Measurements from ENCODE around the gene C17orf67. TPM values are rescaled to one million over a fixed set of nuclear protein-coding genes. Genes with fewer than 3 reads are reported as not detected.

Gene C17orf67, protein sequence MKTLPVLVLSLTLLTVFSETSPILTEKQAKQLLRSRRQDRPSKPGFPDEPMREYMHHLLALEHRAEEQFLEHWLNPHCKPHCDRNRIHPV
- total RNA-seq (2.2 TPM), polyA plus RNA-seq (1.1 TPM)

DNA sequence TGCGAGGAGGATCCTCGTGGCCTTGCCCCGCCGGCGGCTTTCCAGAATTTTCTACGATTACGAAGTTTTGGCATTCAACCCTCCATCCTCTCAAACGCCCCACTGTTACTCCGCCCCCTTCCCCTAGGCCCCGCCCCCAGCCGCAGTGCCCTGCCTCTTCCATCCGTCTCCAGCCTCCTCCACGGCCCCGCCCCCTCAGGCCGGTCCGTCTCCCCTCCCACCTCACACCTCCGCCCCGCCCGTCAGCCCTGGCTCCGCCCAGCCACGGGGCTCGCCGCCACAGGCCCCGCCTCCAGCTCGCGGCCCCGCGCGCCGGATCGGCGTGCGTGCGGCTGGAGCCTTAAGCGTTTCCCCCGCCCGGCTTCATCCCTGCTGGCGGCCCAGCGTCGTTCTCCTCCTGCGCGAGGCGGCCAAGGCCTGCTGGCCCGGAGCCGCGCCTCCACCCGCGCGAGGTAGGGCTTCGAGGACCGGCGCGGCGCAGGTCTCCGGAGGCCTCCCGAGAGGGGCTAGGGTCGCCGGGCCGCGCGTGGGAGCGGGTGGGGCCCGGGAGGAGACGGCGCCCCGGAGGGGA is at the start of gene C17orf67, which contains the start of gene DGKE:
TSS of gene C17orf67 (minus strand) at position 112 of the 571 bp plus-strand sequence. CDS start 18,110 bp downstream, outside the sequence.
TSS of gene DGKE (plus strand) at position 343 of the 571 bp plus-strand sequence. CDS start 645 bp downstream, outside the sequence.
- Histone ChIP-seq H3K36me3 (ENCODE audit: insufficient read depth) (no peaks in the 10 kb centered on the region), H3K4me3 (ENCODE audit: low read depth, low read length) (peak within 1 kb of the TSS; percentile 65), H3K4me1 (ENCODE audit: insufficient read depth) (peaks cover 2% of the 10 kb centered on the region), H3K27ac (ENCODE audit: low read depth) (peak within 1 kb of the TSS; percentile 86)
- under 1% methylated on average over 66 of the region's 66 CpGs for WGBS
- DNase-seq (ENCODE audit: extremely low spot score): peak; percentile 90

DNA sequence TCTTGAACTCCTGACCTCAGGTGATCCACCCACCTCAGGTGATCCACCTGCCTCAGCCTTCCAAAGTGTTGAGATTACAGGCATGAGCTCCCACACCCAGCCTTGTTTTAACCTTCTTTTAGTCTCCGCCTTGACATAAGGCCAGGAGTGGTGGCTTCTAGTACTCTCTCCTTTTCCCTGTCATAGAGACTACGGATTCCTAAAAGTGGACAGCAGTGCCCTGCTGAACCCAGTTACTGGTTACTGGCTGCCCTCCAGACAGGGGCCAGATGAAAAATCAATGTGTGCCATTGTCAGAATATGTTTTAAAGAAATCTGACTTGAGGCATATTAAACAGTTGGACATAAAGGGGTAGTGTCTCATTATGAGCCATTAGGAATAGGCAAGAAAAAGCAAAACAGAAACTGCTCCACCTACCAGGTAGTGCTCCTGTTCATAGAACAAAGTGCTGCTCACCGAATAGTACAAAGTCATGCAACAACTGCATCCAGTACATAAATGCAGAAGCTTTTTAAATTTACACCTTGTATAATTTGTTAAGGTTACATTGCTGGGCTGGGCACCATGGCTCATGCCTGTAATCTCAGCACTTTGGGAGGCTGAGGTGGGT is 48.1 kb upstream of the C17orf67 start:
- 91% methylated on average over 3 of the region's 3 CpGs for whole genome bisulfite sequencing
- Histone ChIP-seq H3K27ac (ENCODE audit: low read depth) (no peak overlapping the region), H3K4me1 (ENCODE audit: insufficient read depth) (no peaks in the 10 kb centered on the region), H3K36me3 (ENCODE audit: insufficient read depth) (no peaks in the 10 kb centered on the region), H3K4me3 (ENCODE audit: low read depth, low read length) (no peak overlapping the region)
- no peak for DNase-seq (ENCODE audit: extremely low spot score)

DNA sequence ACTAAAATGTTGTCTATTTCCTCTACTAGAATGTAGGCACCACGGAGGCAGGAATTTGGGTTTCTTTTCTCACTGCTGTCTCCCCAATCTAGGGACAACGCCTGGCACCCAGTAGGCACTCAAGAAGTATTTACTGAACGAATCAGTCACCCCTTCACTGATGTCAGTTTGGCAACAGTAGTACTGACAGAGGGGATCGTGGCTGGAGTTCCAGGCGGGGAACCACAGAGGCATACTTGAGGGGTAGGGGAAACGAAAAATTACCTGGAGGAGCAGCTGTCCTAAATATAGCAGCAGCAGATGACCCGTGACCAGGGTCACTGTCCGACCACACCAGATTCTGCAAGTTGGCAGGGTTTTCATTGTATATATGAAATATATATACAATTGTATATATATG is 46.9 kb upstream of the C17orf67 start:
- no peak overlapping the region for H3K4me3 ChIP-seq (ENCODE audit: low read depth, low read length)
- no peaks in the 10 kb centered on the region for H3K4me1 ChIP-seq (ENCODE audit: insufficient read depth)
- no peak for DNase-seq (ENCODE audit: extremely low spot score)
- WGBS: 77% methylated on average over 8 of the region's 8 CpGs
- H3K27ac ChIP-seq (ENCODE audit: low read depth): no peak overlapping the region
- no peaks in the 10 kb centered on the region for H3K36me3 ChIP-seq (ENCODE audit: insufficient read depth)

DNA sequence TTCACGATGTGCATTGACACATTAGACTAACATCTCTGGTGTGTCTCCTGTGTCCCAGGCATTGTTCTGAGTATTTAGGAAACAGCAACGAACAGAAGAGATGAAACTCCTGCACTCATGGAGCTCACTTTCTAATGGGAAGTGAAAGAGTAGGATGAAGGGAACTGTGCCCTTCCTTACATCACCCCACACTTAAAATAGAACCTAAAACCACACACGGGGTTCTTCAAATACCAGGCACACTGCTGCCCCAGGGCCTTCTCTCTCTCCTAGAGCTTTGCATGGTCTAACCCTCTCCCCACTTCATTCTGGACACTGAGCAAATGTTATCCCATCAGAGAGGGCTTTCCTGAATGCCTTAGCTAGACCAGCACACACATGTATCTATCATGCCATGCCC is 46.4 kb upstream of the C17orf67 start:
- Histone ChIP-seq H3K4me1 (ENCODE audit: insufficient read depth) (no peaks in the 10 kb centered on the region), H3K36me3 (ENCODE audit: insufficient read depth) (no peaks in the 10 kb centered on the region), H3K4me3 (ENCODE audit: low read depth, low read length) (no peak overlapping the region), H3K27ac (ENCODE audit: low read depth) (no peak overlapping the region)
- DNase-seq (ENCODE audit: extremely low spot score): no peak
- WGBS: 73% methylated on average over 3 of the region's 3 CpGs

DNA sequence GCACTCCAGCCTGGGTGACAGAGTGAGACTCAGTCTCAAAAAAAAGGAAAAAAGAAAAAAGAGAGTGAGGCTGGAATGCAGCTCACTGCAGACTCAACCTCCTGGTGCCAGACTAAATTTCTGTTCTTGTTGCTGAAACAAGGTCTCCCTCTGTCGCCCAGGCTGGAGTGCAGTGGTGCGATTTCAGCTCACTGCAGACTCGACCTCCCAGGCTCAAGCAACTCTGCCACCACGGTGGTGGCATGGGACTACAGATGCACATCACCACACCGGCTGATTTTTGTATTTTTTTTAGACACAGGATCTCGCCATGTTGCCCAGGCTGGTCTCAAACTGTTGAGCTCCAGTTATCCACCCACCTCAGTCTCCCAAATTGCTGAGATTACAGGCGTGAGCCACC is 45.6 kb upstream of the C17orf67 start:
- WGBS: 92% methylated on average over 7 of the region's 7 CpGs
- Histone ChIP-seq H3K36me3 (ENCODE audit: insufficient read depth) (no peaks in the 10 kb centered on the region), H3K4me3 (ENCODE audit: low read depth, low read length) (no peak overlapping the region)

DNA sequence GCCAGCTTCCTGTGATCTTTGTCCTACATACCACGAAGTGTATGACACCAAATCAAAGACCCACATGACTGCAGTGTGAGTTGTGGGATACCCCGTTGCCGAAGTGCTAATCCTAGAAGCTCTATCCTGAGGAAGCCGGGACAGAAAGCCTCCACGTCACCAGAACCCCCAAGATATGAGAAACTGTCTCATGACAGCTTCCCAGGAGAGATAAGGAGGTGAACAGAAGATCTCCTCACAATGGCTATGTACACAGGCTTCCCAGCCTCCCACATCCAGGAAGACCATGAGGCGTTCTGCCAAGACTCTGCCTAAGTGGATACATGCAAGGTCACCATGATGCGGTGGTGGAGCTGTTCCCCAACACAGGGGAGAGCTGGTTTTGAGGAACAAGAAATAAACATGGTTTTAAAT is 43.1 kb upstream of the C17orf67 start:
- Histone ChIP-seq H3K4me1 (ENCODE audit: insufficient read depth) (no peaks in the 10 kb centered on the region), H3K27ac (ENCODE audit: low read depth) (no peak overlapping the region), H3K36me3 (ENCODE audit: insufficient read depth) (no peaks in the 10 kb centered on the region), H3K4me3 (ENCODE audit: low read depth, low read length) (no peak overlapping the region)
- WGBS: 75% methylated on average over 7 of the region's 7 CpGs
- DNase-seq (ENCODE audit: extremely low spot score): no peak

More for the DNA sequence above, 45.6 kb upstream of the C17orf67 start:
- Histone ChIP-seq H3K27ac (ENCODE audit: low read depth) (no peak overlapping the region), H3K4me1 (ENCODE audit: insufficient read depth) (no peaks in the 10 kb centered on the region)
- no peak for DNase-seq (ENCODE audit: extremely low spot score)

DNA sequence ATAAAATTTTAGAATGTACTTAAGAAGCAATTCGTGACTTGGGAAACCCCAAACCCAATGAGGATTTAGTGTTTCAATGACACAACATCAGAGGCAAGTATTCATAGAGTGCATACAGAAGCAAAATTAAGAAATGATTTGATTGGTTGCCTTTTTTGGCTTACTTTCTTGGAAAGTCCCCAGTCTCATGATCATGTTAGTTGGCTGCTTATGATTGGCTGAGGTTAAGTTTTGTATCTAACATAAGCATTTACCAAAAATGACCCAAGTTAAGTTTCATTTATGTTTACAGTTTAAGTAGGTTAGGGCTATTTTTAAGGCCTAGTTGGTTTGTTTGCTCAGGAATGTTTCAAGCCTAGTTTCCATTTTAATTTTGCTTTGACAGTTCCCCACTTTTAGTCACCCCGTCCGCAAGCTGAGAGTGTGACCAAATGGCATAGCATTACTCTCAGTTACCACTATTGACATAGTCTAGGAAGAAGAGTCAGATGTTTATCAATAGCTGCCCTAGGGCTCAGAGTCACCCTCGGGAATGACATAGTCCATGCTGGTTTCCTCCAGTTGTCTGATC is 36.4 kb upstream of the C17orf67 start:
- Histone ChIP-seq H3K4me1 (ENCODE audit: insufficient read depth) (no peaks in the 10 kb centered on the region), H3K36me3 (ENCODE audit: insufficient read depth) (peaks cover 2% of the 10 kb centered on the region), H3K4me3 (ENCODE audit: low read depth, low read length) (no peak overlapping the region), H3K27ac (ENCODE audit: low read depth) (no peak overlapping the region)
- WGBS: 84% methylated on average over 4 of the region's 4 CpGs
- DNase-seq (ENCODE audit: extremely low spot score): no peak

DNA sequence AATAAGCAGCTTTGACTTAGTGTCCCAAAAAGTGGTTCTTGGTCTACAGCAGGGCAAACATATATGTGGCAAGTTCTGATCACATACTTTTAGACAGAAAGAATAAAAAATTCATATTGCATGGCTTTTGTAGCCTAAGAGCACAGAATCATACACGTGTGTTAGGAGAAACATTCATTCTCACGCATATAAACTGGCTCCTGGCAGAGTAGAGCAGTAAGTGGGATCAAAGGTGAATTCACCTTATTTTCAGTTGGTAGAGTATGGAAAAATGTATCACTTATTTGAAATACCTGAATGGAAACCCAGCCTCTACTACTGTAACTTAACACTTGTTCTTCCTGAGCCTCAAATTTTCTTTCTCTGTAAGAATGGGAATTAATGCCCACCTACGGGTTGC is 35.0 kb upstream of the C17orf67 start:
- 93% methylated on average over 3 of the region's 3 CpGs for WGBS
- H3K27ac ChIP-seq (ENCODE audit: low read depth): no peak overlapping the region

DNA sequence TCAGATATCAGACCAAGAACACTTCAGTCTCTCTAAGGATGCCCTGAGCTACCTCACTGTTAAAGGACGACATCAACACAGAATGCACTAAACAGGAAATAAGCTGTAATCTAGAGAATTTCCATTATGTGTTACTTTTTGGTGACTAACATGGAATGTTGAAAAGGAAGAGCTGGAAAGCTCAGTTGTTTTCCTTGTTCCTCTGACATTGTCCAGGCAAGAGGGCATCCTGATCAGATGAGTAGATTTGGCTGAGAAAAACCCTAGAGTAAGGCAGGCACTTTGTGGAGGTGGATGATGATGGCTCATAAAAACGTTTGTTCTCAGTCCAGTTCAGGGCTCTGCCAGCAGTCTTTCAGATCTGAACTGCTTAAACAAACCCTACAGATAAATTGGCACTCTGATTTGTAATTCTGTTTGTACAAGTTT is 34.2 kb upstream of the C17orf67 start:
- Histone ChIP-seq H3K36me3 (ENCODE audit: insufficient read depth) (peaks cover 2% of the 10 kb centered on the region), H3K4me3 (ENCODE audit: low read depth, low read length) (no peak overlapping the region), H3K4me1 (ENCODE audit: insufficient read depth) (no peaks in the 10 kb centered on the region), H3K27ac (ENCODE audit: low read depth) (no peak overlapping the region)
- 36% methylated on average over 2 of the region's 2 CpGs for WGBS
- no peak for DNase-seq (ENCODE audit: extremely low spot score)

More for the DNA sequence above, 35.0 kb upstream of the C17orf67 start:
- DNase-seq (ENCODE audit: extremely low spot score): no peak
- peaks cover 2% of the 10 kb centered on the region for H3K36me3 ChIP-seq (ENCODE audit: insufficient read depth)
- H3K4me3 ChIP-seq (ENCODE audit: low read depth, low read length): no peak overlapping the region
- H3K4me1 ChIP-seq (ENCODE audit: insufficient read depth): no peaks in the 10 kb centered on the region

DNA sequence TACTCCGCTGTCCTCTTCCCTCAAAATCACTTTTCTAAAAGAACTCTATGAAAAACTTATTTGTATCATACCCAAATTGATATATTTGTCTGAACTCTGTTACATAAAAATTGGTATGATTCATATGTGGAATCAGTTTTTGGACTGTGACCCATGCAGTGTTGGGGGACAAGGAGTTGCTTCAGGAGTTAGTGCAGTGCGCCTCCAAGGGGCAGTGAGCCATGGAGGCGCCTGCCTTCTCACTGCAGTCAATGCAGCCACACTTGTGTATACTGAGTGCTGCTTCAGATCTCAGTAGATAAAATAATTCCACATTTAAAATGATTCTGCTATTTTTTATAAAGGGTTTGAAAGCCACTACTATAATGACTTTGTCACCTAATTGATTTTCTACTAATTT is 32.8 kb upstream of the C17orf67 start:
- H3K4me3 ChIP-seq (ENCODE audit: low read depth, low read length): no peak overlapping the region
- H3K27ac ChIP-seq (ENCODE audit: low read depth): no peak overlapping the region
- 50% methylated on average over 3 of the region's 3 CpGs for WGBS
- H3K36me3 ChIP-seq (ENCODE audit: insufficient read depth): peaks cover 4% of the 10 kb centered on the region
- H3K4me1 ChIP-seq (ENCODE audit: insufficient read depth): no peaks in the 10 kb centered on the region
- DNase-seq (ENCODE audit: extremely low spot score): no peak

DNA sequence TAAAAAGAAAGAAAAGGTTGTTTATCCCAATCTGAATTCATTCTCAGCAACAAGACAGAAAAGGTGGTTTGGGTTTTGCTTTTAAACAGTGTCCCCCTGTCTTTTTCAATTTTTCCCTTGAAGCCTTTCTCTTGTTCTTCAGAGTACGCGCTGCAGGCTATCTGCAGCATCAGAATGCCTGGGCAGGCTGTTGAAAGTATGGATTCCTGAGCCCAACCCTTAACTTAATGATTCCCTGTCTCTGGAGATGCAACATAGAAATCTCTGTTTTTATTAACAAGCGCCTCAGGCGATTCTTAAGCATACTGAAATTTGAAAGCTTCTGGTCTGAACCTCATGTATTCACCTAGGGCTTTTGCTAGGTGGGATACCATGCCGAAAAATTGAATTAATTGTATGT is 32.4 kb upstream of the C17orf67 start:
- peaks cover 4% of the 10 kb centered on the region for H3K36me3 ChIP-seq (ENCODE audit: insufficient read depth)
- H3K27ac ChIP-seq (ENCODE audit: low read depth): no peak overlapping the region
- DNase-seq (ENCODE audit: extremely low spot score): no peak
- H3K4me3 ChIP-seq (ENCODE audit: low read depth, low read length): no peak overlapping the region
- 89% methylated on average over 5 of the region's 5 CpGs for WGBS
- no peaks in the 10 kb centered on the region for H3K4me1 ChIP-seq (ENCODE audit: insufficient read depth)

DNA sequence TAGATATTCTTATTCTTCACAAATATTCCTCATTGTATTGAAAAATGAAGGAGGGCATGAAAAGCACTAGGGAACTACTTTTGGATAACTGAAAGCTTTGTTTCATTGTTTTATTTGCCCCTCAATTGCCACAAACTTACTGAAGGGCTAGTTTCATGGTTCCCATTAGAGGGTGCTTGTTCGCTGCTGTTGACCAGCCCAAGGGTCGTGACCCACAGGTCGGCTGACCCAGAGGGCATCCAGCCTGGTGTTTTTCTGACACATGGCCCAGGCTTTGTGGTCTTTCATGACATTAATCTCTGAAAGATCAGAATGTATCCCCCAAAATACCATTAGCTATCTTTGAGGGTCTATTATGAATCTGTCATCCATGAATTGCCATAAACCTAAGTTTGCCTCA is 30.3 kb upstream of the C17orf67 start:
- WGBS: 76% methylated on average over 3 of the region's 3 CpGs
- H3K4me1 ChIP-seq (ENCODE audit: insufficient read depth): no peaks in the 10 kb centered on the region
- no peak overlapping the region for H3K4me3 ChIP-seq (ENCODE audit: low read depth, low read length)
- no peak overlapping the region for H3K27ac ChIP-seq (ENCODE audit: low read depth)
- peaks cover 7% of the 10 kb centered on the region for H3K36me3 ChIP-seq (ENCODE audit: insufficient read depth)
- DNase-seq (ENCODE audit: extremely low spot score): no peak

DNA sequence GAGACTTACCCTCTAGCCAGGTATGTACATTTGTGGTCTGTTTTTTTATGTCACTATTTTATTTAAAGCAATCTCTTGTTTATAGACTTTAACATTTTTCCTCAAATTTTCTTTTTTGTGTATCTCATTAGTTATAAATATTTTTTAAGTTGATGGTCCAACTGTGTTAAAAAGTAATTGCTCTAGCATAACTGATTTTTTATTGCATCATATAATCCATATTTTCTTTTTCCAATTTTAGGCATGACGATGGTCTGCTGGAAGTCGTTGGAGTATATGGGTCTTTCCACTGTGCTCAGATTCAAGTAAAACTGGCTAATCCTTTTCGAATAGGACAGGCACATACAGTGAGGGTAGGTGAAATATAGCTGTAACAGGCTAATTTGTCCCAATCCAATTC is 28.2 kb upstream of the C17orf67 start:
- 92% methylated on average over 3 of the region's 3 CpGs for WGBS
- peaks cover 6% of the 10 kb centered on the region for H3K36me3 ChIP-seq (ENCODE audit: insufficient read depth)

DNA sequence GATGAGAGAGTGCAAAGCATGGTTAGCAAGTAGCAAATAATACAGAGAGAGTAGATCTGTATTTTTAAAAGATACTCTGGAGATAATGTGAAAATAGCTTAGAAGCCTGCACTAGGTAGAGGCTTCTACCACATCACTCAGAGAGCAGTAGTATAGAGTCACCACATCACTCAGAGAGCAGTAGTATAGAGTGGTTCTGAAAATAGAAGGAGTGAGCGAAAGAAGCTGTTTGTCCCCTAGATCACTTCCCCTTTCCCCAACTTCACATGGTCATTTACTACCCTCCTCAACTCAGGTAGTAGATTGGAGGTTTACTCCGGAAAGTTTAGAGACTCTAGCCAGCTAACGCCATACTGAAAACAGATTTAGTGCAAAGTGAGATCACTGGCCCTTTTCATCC is 17.3 kb upstream of the C17orf67 start:
- no peak overlapping the region for H3K4me3 ChIP-seq (ENCODE audit: low read depth, low read length)
- H3K36me3 ChIP-seq (ENCODE audit: insufficient read depth): peaks cover 1% of the 10 kb centered on the region
- no peak for DNase-seq (ENCODE audit: extremely low spot score)
- H3K4me1 ChIP-seq (ENCODE audit: insufficient read depth): no peaks in the 10 kb centered on the region
- WGBS: 73% methylated on average over 3 of the region's 3 CpGs
- H3K27ac ChIP-seq (ENCODE audit: low read depth): no peak overlapping the region

More for the DNA sequence above, 28.2 kb upstream of the C17orf67 start:
- no peaks in the 10 kb centered on the region for H3K4me1 ChIP-seq (ENCODE audit: insufficient read depth)
- DNase-seq (ENCODE audit: extremely low spot score): no peak
- H3K4me3 ChIP-seq (ENCODE audit: low read depth, low read length): no peak overlapping the region
- no peak overlapping the region for H3K27ac ChIP-seq (ENCODE audit: low read depth)
